GM18951 (cell line): ENCODE results near the gene METTL16.

Experiments used
- POLR2A ChIP-seq: IDR thresholded peaks from 4 replicates; pipeline ENCODE4 v1.6.1; 2011; ENCODE audit warnings: mild to moderate bottlenecking; ENCODE audit not compliant: insufficient read length, insufficient read depth; ENCODE audit errors: extremely low read depth
- in situ Hi-C: fragments of 300-500 bp; cut with MboI; formaldehyde crosslinking; loops from one replicate; pipeline ENCODE4 v1.12.0; 2022; ENCODE audit warnings: low sequenced_read_pairs, mixed read lengths, inconsistent platforms; ENCODE audit not compliant: unreplicated experiment

METTL16 gene

DNA sequence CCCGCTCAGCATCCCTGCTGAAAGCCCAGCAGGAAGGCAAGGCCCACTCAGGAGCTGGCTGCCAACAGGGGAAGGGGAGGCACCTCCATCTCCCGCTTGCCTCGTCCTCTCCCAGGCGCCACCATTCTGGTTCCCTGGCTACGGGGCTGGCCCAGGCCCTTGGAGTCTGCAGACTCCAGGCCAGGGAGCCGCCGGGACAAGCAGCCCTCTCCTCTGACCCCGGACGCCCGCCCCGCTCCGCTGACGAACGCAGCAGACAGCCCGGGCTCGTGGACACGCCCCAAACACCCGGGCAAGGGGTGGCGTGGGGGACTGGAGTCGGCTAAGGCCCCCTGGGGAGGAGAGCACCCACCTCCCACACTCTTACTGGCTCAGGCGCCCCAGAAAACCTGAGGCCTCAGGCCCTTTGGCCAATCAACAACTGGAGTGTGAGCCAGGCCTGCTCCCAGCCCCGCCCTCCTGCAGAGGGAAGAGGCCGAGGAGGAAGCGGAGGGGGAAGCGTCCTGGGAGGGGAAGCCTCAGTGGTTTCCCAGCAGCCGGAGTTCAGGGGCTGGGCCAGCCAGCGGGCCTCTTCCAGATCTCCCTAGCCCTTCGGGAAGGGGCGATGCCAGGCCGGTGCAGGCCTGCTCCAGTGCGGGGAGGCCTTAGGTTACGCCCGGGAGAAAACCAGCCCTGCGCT lies 115.0 kb downstream of the METTL16 start:
- TF ChIP-seq POLR2A, result peak; percentile 56
- in situ Hi-C loops, result no loop called here

DNA sequence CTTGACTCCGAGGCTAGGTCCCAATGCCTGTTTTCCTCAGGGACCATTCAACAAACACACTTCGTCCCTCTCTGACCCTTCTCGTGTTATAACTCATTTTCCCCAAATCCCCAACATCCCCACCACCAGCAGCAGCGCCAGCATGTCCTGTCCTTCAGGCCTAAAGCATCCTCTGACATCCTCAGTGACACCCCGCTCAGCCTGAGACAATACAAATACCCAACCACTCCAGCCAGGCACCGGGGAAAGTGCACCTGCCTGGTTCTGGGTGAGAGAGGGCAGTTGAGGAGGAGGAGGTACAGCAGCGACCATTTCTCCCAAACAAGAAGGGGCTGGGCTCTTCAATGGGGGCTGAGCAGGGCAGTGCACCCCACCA lies 115.5 kb downstream of the METTL16 start:
- TF ChIP-seq POLR2A, result no peak
- in situ Hi-C loops, result no loop called here

DNA sequence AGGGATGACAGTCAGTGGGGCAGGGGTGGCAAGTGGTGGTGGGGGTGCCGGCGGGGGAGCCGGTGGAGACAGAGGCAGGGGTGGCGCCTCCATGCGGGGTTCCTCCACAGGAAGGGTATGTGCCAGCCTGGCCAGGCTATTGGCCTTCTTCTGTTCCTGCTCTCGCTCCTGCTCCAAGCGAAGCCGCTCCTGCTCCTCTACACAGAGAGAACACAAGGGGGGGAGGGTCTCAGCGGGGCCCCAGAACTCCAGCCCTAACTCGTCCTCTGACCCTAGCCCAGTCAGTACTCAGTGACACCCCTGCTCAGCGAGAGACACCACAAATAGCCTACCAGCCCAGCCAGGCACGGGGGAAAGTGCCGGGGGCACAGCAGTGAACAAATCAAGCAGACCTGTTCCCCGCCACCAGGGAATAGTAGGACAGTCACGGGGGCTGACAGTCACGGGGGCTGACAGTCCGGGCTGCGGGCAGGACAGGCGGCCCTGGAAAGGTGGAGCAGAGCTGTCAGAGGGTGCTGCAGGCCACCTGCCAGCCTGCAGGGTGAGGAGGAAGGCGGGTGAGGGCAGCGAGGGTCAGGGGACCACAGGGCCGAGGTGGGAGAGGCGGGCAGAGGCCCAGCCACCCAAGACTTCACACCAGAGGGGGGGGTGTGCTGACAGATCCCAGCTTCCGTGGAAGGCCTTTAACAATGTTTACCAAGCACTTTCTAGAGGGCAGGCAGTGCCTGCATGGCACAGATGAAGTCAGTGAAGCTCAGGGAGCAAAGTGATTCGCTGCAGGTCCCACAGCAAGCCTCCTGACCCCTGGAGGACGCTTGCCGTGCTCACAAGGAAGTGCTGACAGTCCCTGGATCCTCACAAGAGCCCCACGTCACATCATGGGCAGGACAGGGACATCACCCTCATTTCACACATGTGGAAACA lies 116.2 kb downstream of the METTL16 start:
- in situ Hi-C loops, result no loop called here

DNA sequence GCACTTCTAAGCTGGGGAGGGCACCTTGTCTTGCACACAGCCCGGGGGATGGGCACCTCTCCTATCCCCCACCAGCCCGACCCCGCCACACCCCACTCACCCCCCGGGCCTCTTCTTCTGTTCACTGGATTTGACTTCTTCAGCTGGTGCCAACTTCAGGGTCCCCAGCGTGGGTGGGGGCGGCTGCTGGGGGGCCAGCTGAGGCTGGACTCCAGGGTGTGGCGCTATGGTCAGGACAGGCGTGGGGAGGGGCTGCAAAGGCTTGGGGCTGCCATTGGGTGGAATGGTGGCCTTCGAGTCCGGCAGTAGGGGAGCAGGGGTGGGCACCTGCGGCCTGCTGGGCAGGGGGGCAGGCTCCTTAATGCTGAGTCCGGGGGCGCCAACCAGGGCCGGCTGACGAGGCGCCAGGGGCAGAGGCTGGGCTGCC lies 116.9 kb downstream of the METTL16 start:
- in situ Hi-C loops, result no loop called here
- no peak for TF ChIP-seq POLR2A

More for the DNA sequence above, 116.2 kb downstream of the METTL16 start:
- no peak for TF ChIP-seq POLR2A

DNA sequence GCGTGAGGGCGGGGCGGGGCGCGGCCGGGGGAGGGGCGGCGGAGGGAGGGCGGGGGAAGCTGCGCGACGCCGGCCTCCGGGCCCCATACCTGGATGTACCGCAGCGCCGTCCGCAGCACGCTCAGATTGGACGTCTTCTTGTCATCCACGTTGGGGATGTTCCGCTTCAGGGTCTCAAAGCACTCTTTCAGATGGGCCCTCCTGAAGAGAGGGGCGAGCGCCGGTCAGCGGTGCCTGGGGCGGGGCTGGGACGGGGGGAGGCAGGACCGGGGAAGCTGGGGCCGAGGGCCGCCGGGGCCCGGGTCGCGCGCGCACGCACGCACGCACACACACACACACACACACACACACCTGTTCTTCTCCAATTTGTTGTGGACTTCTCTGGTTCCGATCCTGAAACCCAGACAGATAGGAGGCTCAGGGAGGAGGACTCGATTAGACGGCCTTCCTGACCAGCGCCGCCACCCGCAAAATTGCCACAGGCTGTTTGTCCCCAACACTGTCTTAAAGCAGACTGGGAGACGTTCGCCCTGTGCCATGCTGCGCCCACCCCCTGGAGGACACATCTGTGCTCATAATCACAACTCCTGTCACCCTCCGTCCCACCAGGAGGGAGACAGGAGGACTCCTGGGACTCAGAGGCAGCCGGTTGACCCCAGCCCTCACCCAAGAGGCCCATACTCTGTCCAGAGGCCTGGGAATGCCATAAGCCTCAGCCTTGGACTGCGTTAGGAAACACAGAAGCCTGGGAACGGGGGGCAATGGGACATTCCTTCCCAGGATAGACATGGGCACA lies 117.5 kb downstream of the METTL16 start:
- no peak for TF ChIP-seq POLR2A
- in situ Hi-C loops, result no loop called here

DNA sequence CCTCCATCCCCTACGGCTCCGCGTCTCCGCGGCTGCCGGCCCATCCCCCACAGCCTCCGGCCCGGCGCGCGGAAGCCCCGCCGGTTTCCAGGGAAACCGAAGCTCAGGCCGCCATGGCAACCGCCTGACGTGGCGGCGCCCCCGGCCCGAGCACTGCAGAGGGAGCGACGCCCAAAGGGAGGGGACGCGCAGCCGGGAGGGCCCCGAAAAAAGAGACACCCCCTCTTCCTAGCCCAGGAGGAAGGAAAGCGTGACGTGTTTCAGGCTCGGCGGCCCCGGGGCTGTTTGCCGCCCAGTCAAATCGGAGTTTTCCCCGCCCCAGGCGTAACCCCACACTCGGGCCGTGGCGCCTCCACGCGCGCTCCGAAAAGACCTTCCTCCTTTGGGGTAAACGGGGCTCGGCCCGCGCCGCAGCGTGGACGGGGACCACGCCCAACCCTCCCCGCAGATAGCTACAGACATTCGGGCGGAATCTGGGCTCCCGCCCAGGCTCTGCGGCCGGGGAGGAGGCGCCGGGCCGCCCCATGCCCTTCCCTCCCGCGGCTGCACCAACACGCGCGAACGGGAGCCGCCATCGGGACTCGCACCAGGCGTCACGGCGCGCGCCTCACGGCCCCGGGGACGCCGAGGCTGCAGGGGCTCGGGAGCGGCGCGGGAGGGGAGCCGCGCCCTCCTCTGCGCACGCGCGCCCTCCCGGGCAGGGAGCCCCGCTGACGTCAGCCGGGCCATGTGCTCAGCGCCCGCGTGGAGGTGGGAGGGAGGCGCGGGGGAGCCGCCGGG lies 118.3 kb downstream of the METTL16 start:
- in situ Hi-C loops, result no loop called here

DNA sequence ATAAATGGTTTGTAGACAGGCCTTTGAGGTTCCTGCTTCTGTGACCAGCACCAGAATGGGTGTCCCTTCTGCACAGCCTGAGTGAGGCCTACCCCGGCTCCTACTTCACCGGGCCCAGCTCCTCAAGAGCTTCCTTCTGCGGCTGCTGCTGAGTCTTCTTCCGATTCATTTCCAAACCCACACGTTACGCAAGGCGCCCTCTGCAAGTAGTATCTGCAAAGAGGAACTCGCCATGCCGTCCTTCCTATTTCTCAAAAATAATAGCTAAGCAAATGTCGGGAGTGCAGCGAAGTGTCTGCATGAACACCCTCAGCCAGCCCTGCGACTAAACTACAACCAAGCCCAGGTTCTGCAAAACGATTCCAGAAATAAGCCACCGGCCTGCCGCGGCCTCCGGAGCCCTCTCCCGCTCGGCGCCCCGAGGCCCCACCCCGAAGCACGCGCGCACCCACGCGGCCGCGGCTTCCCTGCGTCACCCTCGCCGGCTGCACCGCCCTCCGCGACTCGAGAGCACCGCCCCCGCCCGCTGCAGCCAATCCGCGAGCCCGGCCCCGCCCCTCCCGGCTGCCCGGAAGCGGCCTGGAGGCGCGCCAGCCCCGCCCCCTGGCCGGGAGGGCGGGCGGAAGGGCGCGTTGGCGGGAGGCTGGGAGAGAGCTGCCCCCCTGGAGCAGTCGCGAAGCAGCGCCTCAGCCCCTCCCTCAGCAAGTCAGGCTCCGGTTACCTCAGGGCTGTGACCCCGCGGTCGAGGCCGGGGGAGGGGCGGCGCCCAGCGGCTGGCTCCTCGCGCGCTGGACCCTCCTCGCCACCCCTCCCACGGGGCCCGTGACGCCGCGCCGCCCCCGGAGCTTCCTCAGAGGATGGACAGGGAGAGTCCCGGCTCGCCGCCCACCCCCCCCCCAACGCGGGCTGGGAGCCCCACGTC lies 119.2 kb downstream of the METTL16 start:
- in situ Hi-C loops, result no loop called here
- peak; percentile 74 for TF ChIP-seq POLR2A

More for the DNA sequence above, 118.3 kb downstream of the METTL16 start:
- TF ChIP-seq POLR2A, result peak; percentile 63

DNA sequence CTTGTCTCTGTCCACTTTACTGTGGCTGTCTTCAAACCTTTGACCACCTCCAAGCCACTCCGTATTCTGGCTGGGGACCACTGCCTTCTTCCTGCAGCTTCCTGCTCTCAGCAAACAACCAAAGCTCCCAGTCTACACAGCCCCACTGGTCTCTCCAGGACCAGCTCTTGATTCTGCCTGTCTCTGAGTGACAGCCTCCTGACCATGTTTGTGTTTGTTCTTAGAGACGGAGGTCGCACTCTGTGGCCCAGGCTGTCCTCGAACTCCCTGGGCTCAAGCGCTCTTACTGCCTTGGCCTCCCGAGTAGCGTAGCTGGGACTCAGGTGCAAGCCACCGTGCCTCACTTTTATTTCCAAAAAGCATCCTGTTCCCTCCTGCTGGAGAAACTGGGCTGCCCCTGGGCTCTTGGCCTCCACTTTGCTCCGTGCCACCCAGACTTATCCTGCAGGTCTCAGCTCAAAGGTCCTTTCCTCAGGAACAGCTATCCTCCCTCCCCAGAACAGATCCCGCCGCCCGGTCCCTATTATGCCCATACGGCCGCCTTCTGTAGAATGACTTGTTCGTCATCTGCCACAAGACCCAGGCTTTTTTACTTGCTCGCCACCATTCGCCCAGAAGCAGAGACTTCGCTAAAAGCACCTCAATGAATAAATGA lies 120.0 kb downstream of the METTL16 start:
- TF ChIP-seq POLR2A, result no peak
- in situ Hi-C loops, result no loop called here

DNA sequence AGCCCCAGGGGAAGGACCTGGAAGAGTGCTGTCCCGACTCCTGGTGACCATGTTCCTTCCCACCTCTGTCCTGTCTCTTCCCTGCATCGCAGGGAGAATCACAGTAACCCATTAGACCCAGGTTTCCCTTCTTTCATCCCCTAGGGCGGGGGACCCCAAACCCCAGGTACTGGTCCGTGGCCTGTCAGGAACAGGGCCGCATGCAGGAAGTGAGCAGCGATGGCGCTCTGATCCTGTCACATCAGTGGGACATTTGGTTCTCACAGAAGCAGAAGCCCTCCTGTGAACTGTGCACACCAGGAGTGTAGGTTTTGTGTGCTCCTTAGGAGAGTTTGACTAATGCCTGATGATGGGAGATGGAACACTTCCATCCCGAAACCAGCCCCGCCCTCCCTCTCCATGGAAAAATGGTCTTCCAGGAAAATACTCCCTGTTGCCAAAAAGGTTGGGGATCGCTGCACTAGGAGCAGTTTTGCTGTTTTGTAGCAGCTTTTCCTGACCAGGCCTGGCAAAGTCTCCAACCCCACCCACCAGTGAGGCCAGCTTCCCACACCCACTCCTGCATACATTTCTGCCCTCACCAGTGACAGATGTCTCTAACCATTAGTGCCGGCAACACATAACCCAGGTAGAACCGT lies 121.4 kb downstream of the METTL16 start:
- in situ Hi-C loops, result no loop called here

DNA sequence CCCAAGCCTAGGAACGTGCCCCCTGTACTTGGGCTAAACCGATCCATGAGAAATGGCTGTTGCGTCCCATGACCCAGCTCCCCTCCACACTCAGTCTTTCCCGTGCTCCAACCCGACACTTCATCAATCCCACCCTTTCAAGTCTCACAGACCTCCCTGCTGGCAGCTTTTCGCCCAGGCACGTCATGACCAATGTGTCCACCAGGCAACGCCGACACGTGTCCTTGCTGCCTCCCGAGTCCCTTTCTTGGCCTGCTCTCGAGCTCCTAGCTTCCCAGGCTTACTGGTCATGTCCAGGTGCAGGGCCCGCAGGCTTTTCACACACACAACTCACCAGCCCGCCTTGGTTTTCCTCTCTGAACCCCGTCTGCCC lies 123.0 kb downstream of the METTL16 start:
- in situ Hi-C loops, result no loop called here
- TF ChIP-seq POLR2A, result no peak

More for the DNA sequence above, 121.4 kb downstream of the METTL16 start:
- TF ChIP-seq POLR2A, result no peak
